HCEC 1CT (cell line): ENCODE data around the gene FBLN2.

Experiments used
- DNase-seq: peaks from one replicate; pipeline ENCODE4 v3.0.0-alpha.2; 2017

Gene FBLN2

DNA sequence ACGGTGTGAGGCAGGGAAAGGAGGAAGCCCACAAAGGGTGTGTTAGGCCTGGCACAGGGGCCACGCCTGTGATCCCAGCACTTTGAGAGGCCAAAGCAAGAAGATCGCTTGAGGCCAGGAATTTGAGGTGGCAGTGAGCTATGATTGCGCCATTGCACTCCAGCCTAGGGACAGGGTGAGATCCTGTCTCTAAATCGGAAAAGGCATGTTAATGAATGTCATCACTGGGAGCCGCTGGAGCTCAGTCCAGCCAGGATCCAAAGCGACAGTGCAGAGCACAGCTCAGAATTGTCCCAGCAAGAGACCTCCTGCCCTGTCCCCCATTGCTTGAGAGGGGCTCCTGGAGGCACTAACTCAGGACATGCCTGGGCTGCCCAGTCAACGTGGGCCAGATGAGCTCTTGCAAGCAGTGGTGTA, 15.0 kb upstream of the FBLN2 start:
- DNase-seq, result no peak

DNA sequence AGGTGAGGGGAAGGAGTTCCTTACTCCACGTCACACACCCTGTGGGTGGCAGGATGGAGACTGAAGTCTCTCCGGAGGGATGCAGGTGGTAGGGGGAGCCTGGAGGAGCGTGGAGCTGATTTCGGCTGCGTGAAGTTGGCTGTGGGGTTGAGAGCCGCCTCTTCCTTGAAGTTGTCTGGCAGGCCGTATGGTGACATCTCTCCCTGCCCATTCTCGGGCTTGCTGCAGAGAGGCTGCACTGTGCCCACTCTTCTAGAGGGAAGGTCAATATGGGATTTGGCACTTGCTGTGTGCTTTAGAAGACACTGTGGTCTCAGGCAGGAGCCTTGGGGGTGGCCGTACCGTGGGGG, 13.4 kb upstream of the FBLN2 start:
- DNase-seq, result no peak

DNA sequence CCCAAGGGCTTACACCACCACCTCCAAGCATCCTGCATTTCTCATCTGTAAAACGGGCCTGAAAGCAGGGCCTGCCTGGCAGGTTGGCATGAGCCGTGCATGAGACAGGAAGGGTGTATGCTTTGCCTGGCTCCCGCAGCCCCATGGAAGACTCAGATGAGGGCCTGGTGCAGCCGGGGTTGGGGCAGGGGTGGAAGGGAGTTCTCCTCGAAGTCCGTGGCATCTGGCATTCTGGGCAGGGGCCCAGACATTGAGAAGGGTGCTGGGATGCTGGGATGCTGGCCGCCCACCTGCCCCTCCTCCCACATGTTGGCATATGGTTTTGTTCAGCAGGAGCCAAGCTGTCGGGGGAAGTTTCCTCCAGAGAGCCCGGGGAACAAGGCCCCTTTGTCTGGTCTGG, 13.0 kb upstream of the FBLN2 start:
- no peak for DNase-seq

DNA sequence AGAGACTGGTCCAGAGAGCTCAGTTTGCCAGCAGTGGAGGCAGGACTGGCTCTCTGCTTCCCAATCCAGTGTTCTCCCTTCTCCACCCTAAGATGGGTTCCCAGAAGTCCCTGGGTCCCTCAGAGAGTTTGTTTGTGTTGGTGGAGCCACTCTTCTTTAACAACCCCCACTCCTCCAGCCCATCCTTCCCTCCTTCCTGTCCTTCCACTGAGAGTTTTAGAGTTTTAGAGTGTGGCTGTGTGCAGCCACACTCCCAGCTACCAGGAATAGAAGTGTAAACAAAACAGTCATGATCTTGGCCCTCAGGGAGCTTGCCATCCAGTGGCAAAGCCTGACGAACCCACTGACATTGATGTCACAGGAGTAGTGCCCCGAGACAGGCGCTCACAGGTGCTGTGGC, 12.5 kb upstream of the FBLN2 start:
- DNase-seq, result no peak

DNA sequence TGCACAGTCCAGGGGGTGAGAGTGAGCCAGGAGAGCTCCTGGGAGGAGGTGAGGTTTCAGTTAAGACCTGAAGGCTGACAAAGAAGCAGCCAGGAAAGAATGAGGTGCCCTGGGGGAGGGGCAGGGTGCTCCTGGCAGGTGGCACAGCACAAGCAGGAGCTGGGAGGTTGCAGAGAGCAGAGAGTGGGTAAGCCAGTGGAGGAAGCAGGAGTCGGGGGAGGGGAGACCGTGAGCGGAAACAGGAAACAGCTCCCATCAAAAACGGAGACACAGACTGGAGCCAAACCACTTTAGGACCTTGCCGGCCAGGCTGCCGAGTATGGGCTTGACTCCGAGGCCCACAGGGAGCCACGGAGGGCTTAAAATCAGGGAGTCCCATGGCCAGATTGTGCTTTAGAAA, 12.1 kb upstream of the FBLN2 start:
- no peak for DNase-seq

DNA sequence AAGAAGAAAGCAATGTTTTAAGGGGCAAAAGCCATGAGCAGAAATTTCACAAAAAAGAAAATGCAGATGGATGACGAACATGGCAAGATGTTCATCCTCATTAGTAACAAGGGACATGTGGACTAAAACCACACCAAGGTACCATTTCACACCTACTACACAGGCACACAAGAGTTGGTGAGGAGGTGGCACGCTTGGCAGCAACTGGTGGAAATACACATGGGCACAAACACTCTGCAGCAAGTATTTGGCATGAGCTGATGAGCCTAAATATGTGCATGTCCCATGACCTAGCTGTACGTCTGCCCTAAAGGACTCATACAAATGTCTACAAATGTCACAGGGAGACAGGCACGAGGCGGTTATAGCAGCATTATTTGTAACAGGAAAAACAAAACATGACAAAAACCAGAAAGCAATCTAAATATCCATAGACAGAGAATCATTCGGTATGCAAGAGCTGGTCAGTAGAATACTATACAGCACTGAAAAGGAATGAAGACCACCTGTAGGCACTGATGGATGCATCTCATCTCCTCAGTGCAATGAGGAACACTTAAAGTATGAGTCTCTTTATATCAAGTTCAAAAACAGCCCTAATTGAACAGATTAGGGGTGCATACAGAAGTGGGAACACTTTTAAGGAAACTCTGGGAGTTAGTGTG, 11.5 kb upstream of the FBLN2 start:
- DNase-seq, result no peak

DNA sequence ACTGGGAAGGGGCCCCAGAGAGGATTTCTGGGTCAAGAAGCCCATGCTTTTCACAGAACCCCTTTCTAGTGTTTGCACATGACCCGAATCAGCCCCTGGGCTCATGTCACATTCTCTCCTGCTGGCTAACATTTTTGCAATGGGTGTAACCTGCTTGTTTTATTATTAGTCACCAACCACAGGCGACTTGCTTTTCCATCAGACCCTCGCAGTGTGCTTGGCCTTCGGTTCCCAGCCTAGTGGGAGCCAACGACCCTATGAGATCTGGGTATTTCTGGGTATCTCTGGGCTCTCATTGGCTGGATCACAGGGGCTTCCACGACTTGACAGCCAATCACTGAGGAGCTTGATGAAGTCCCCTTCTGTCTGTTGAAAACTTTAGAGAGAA, 11.0 kb upstream of the FBLN2 start:
- DNase-seq, result no peak

DNA sequence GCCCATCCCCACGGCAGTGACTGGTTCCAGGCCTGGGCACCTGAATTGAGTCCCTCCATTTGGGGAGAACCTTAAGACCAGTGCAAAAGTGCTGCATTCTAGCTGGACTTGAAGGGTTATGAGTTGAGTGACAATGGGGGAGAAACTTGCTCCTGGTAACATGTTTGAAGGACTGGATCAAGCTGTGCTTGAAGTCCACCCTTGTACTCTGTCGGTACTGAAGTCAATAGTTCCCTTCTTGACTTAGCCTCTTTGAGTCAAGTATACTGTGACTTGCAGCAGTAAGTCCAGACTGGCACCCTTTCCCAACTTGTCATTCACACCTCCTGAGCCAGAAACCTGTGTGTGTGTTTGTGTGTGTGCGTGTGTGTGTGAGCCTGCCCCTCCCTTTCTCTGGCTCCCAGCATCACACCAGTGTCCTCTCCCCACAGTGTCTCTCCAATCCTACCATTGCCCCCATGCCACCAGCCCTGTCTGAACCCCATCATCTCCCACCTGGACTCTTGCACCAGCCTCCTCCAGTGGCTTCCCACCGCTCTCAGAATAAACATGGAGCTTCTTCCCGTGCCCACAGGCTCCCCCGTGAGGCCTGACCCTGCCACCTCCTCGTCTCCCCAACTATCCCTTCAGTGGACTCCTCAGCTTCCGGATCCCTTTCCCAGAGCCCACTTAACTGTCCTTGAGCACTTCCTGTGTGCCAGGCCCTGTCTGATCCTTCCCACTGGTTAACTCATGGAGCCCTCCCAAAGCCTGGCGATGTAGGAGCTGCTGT, 10.2 kb upstream of the FBLN2 start:
- DNase-seq, result no peak

DNA sequence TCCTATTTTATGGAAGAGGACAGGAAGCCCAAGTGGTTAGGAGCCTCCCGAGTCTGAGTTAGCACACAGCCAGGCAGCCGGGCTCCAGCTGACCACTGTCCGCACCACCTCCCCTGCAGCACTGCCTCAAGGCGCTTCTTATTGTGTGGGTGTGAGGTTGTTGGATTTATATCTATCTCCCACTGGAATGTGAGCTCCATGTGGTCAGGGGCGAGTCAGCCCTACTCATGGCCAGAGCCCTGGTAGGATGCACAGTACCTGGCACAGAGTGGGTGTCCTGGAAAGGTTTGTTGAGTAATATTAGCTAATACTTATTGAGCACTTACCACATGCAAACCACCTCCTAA, 9.7 kb upstream of the FBLN2 start:
- DNase-seq, result no peak

DNA sequence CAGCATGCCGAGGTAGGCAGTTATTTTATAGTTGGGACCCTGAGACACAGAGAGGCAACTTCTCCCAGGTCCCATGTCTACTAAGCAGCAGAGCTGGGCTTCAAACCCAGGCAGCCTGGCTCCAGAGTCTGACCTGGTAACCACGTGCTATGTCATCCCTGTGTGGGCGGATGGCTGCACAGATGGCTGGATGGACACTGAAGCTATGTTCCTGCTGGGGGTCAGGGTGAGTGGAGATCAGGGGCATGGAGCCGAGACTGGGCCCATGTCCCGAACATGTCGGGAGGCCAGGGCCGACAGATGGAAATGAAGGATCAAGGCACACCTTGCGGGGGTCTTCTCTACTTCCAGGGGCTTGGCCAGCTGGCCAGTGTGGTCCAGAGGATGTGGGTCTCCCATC, 9.3 kb upstream of the FBLN2 start:
- no peak for DNase-seq

DNA sequence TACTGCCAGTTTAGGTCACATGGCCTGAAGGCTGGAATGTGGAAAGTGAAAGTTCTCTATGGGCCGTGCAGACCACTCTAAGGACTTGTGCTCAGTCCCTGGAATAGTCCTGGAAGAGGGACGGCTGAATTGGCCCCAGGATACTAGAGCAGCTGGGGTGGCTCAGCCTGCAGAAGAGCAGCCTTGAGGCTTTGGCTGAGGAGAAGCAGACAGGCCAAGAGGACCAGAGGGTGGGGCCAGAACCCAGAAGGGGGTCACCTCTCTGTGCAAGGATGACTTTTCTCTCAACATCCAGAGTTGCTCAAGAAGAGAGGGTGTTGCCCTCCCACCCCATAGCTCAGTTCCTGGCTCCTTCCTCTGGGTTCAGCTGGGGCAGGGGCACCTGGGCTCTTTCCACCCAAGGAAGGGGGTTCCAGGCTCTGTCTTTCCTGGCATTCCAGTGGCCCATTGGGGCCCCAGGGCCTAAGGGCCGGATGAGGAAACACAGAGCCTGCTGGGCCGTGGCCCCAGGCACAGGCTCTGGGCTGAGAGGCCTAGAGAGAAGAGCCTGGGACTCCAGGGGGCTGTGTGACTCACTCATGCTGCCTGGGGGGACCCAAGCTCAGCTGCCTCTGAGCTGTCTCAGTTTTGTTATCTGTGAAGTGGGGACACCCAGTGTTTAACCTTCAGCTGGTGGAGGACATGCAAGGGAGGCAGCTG, 8.5 kb upstream of the FBLN2 start:
- no peak for DNase-seq

DNA sequence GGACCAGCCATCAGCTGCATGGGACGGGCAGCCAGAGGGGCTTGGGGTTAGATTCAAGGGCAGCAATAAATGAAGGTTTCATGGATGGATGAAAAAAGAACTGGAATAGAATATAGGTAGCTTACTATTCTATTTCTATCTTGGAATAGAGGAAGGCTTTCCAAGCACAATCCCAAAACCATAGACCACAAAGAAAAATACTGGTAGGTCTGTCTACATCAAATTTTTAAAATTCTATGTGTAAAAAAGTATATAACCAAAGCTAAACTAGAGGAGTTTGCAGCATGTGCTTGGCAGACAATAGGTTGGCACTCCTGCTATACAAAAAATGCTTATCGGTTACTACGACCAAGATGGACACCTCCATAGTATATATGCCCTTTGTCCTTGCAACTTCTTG, 7.2 kb upstream of the FBLN2 start:
- DNase-seq, result no peak

DNA sequence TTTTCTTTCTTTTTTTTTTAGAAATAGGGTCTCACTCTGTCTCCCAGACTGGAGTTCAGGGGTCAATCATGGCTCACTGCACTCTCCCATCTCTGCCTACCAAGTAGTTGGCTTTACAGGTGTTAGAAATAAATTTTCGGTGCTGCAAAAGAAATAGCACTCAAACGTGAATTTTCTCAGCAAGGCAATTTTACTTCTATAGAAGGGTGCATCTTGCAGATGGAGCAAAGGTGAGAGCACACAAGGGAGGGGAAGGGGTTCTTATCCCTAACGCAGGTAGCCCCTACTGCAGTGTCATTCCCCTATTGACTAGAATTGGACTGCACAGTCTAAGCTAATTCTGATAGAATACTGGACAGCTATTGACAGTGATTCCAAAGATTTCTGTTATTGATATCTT, 6.8 kb upstream of the FBLN2 start:
- DNase-seq, result no peak

DNA sequence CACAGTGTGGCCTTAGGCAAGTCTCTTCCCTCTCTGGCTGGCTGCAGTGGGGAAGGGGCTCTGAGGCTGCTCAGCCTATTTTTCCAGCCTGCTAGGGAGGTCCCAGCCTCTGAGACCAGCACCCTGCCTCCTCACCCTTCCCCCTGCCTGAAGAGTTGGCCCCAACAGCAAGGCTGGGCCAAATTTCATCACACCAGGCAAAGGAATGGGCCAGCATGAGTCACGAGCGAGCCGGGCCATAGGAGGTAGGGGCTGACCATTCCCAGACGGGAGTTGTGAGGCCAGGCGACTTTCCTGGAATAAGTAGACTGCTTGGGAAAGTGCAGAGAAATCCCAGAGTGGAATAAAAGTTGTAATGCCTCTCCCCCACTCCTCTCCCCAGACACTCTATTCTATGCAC, 5.7 kb upstream of the FBLN2 start:
- no peak for DNase-seq

DNA sequence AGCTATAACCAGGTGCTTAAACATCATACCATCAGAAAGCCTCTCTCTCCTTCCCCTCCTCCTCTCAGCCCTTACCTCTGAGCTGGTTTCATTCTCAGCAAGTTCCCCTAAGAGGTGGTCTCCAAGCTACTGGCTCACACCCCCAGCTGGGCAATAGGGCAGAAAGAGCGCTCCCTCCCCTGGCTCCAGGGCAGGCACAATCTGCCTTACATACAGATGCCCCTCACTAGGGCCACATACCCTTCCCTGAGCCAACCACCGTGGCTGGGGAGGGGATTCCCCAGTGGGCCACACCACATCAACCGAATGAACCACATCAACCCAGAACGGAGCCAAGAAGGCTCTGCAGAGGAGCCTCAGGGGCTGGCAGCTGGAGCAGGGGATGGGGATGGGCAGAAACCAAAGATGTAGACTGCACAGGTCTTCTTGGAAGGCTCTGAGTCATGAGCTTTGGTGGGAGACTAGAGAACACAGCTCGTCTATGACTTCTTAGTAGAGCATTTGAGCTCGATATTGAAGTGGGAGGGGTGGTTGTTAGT, 4.6 kb upstream of the FBLN2 start:
- DNase-seq, result no peak

DNA sequence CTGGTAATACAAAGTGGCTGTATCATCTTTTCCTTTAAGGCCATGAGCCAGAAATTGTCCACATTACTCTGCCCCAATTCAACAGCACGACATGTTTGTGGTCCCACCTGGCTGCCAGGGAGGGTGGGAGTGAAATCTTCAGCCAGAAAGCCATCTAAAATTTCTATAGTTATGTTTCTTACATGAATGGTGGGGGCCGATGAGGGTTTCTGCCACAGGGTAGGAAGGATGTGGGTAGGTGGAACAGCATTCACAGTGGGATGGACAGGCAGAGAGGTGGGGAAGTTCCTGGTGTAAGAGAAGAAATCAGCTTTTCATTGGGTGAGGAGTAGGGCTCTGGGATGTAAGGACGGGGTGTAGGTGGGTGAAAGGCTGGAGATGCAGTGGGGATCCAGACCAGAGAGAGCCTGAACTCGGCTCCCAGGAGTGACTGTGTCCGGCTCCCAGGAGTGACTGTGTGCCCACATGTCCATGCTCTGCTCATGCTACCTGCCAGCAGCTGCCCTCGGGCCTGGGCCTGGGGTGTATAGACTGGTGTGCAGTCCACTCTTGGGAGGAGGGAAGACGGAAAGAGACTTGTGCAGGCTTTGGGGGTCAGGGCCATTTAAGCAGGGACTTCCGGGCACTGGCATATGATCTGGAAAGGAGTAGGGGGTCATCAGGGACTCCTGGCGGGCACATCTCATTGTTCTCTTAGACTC, 3.8 kb upstream of the FBLN2 start:
- no peak for DNase-seq

DNA sequence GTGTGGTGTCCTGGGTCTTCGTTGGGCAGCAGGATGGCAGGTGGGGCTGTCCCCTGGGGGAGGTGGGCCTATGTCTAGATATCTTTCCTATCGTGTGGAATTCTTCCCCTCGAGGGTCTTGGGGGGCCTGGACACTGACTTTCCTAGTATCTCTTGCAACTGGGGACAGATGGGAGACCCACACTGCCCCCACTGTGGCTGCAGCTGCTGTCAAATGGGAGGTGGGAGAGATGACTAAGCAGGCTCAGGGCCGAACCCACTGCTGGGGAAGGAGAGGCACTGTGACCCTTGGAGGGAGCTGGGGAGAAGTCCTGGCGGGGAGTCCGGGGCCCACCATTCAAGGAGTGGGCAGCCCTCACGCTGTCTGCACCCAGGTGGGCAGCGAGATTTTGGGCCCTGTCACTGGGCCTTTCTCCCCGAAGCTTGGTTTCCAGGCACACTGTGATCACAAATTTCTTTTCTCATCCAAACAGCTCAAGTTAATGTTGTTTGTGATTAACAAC, 2.9 kb upstream of the FBLN2 start:
- no peak for DNase-seq

DNA sequence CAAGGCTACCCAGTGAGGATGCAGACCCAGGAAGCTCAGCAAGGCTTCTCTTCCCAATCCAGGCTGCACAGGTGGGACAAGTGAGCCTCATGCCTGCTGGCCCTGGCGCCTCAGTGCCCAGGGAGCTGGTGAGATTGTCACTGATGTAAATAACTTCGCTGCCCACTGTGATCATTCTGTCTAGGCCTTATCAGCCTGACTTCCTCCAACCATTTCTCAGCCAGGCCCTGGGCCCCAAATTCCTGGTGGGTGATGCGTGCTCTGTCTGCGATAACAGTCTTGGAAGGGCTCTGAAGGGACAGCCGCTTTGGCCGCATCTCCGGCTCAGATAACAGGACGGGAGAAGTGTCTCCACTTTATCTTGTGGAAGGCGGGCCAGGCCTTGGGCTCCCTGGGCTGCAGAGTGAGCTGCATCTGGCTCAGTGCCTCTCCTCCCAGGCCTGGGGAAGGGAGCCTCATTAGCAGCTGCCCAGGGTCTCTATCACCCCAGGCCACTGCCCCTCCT, 2.2 kb upstream of the FBLN2 start:
- no peak for DNase-seq

DNA sequence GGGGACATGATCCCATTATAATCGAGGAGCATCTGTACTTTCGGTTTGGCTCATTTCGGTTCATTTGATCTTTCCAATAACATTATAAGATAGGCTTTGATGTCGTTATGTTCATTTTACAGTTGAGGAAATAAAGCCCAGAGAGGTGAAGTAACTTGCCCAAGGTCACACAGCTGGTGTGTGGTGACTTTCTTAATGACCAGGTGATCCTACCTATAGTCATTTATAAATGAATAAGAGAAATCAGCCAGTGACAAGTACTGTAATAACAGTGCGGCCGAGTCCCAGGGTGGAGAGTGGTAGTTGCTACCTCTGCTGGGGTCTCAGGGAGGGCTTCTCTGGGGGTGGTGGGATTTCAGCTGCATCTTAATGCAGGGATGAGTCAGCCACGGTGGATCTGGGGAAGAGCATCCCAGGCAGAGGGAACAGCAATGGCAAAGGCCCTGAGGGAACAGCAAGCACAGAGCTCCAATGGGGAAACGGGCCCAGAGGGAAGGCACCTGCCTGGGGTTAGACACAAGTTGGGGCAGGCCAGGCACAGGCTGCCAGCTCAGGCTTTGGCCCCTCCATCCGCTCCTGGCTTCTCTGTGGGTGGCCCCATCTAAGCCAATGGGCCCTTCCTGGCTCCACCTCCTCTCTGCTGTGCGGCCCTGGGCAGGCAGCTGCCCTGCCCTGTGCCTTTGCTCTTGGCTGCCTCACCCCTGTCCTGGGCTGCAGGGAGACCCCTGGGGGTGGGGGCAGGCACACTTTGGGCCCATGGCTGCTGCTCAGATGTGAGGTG, 1.1 kb upstream of the FBLN2 start:
- no peak for DNase-seq

DNA sequence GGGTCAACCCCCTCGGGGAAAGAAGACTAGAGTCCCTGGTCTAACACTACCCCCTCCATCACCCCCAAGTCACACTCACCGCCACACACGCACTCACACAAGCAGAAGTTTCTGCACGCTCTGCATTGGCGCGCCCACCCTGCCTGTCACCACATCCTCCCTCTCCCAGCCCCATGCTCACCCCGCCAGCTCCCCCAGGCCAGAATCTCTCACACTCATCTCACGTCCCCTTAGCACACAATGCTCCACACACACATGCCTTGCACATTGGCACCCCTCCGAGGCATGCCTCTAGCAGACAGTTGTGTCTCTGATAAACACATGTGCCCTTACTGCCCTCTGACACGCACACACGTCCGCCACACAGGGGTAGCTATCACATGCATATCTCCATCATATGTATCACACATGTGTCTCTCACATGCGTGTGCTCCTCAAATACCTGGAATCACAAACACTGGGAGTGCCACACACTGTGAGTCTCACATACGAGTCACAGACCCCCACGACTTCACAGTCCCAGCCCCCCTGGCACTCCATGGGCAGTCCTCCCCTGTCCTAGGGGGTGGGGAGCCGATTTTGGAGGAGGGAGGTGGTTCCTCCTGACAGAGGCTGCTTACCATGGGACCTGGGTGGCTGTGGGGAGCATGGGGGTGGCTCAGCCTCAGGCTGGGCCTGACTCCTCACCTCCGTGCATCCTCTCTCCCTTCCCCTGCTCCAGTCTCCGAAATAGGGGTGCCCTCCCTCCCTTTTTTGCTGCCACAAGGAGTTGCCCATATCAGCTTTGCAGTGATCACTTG, 898 bp downstream of the FBLN2 start:
- no peak for DNase-seq

DNA sequence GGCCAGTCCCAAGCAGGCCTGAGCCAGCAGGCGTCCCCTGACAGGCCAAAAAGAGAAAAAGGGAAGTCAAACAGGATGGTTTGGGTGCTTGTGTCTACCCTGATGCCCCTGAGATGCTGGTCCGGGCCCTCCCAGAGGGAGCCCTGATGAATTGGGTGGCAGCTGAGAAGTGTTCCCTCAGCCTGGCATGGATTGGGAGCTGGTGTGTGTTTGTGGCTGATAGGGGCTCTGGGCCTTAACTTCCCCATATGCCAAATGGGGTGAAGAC, 1.4 kb downstream of the FBLN2 start:
- no peak for DNase-seq
